WTC11 (cell line): ENCODE measurements around the gene MT1F. TPM values are rescaled to one million over a fixed set of nuclear protein-coding genes. Genes with fewer than 3 reads are reported as not detected.

Source experiments
- ATAC-seq: fragments of 200-7000 bp; cut with Tn5 transposase; 2 replicates; pipeline ENCODE4 v1.10.0; 2021; ENCODE audit warnings: mild to moderate bottlenecking, moderate library complexity
- CTCF ChIA-PET: fragments of 300-600 bp; sonication (Branson Sonifier 250); formaldehyde crosslinking; loops from one replicate; lab custom pipeline; 2021; ENCODE audit warnings: antibody characterized with exemption; lab: Charles Lee
- POLR2A ChIA-PET: fragments of 350-600 bp; sonication (Branson Sonifier 250); formaldehyde crosslinking; loops from one replicate; lab custom pipeline; 2021; ENCODE audit warnings: antibody characterized with exemption; lab: Charles Lee
- DNase-seq: peaks from one replicate; pipeline ENCODE4 v3.0.0; 2021; ENCODE audit warnings: low spot score
- H3K27ac Mint-ChIP-seq: 2 replicates; pipeline ENCODE4 v1.8.0; 2021; ENCODE audit warnings: mixed read lengths
- H3K27me3 Mint-ChIP-seq: 2 replicates; pipeline ENCODE4 v1.8.0; 2021; ENCODE audit warnings: low read depth, mild to moderate bottlenecking, moderate library complexity, mixed read lengths
- H3K36me3 Mint-ChIP-seq: 2 replicates; pipeline ENCODE4 v1.8.0; 2021; ENCODE audit warnings: mixed read lengths
- H3K4me1 Mint-ChIP-seq: 2 replicates; pipeline ENCODE4 v1.8.0; 2022; ENCODE audit warnings: mixed read lengths
- H3K4me3 Mint-ChIP-seq: 2 replicates; pipeline ENCODE4 v1.8.0; 2021; ENCODE audit warnings: mild to moderate bottlenecking, moderate library complexity, mixed read lengths
- H3K9me3 Mint-ChIP-seq: 2 replicates; pipeline ENCODE4 v1.8.0; 2021; ENCODE audit warnings: mixed read lengths
- CREM ChIP-seq: sonication (generic); formaldehyde crosslinking; IDR thresholded peaks from 2 replicates; pipeline ENCODE4 v1.8.1; 2022; ENCODE audit warnings: mild to moderate bottlenecking, missing genetic modification reagents, moderate library complexity
- ELF4 ChIP-seq: sonication (generic); formaldehyde crosslinking; IDR thresholded peaks from 2 replicates; pipeline ENCODE4 v1.8.1; 2022; ENCODE audit warnings: low read depth, mild to moderate bottlenecking, moderate library complexity, missing genetic modification reagents
- ESRRA ChIP-seq: sonication (generic); formaldehyde crosslinking; IDR thresholded peaks from 2 replicates; pipeline ENCODE4 v1.8.1; 2022; ENCODE audit warnings: mild to moderate bottlenecking, missing genetic modification reagents, borderline replicate concordance
- ETV6 ChIP-seq: sonication (generic); formaldehyde crosslinking; IDR thresholded peaks from 2 replicates; pipeline ENCODE4 v1.8.1; 2022; ENCODE audit warnings: mild to moderate bottlenecking, missing genetic modification reagents
- FOXJ3 ChIP-seq: sonication (generic); formaldehyde crosslinking; IDR thresholded peaks from 2 replicates; pipeline ENCODE4 v1.9.0; 2021; ENCODE audit warnings: missing genetic modification reagents, mild to moderate bottlenecking, borderline replicate concordance
- FOXK1 ChIP-seq: sonication (generic); formaldehyde crosslinking; IDR thresholded peaks from 2 replicates; pipeline ENCODE4 v1.8.0; 2022; ENCODE audit warnings: mild to moderate bottlenecking, moderate library complexity, missing genetic modification reagents
- FOXP1 ChIP-seq: sonication (generic); formaldehyde crosslinking; IDR thresholded peaks from 2 replicates; pipeline ENCODE4 v1.8.0; 2022; ENCODE audit warnings: missing genetic modification reagents, mild to moderate bottlenecking, moderate library complexity, borderline replicate concordance
- GABPB1 ChIP-seq: sonication (generic); formaldehyde crosslinking; IDR thresholded peaks from 2 replicates; pipeline ENCODE4 v1.8.1; 2023; ENCODE audit warnings: mild to moderate bottlenecking, missing genetic modification reagents
- NR1H2 ChIP-seq: sonication (generic); formaldehyde crosslinking; IDR thresholded peaks from 2 replicates; pipeline ENCODE4 v1.9.0; 2021; ENCODE audit warnings: mild to moderate bottlenecking, moderate library complexity, missing genetic modification reagents
- OVOL2 ChIP-seq: fragments of 250-450 bp; sonication (Bioruptor Pico); IDR thresholded peaks from 2 replicates; pipeline ENCODE4 v1.9.0; 2021; ENCODE audit warnings: mild to moderate bottlenecking, borderline replicate concordance
- RORB ChIP-seq: fragments of 250-450 bp; sonication (Bioruptor Pico); IDR thresholded peaks from 2 replicates; pipeline ENCODE4 v1.9.0; 2021; ENCODE audit warnings: mild to moderate bottlenecking
- SMAD4 ChIP-seq: sonication (generic); formaldehyde crosslinking; IDR thresholded peaks from 2 replicates; pipeline ENCODE4 v1.8.0; 2022; ENCODE audit warnings: mild to moderate bottlenecking, missing genetic modification reagents
- SOX15 ChIP-seq: fragments of 250-450 bp; sonication (Bioruptor Pico); IDR thresholded peaks from 2 replicates; pipeline ENCODE4 v1.9.0; 2021; ENCODE audit warnings: mild to moderate bottlenecking
- TEAD4 ChIP-seq: sonication (generic); formaldehyde crosslinking; IDR thresholded peaks from 2 replicates; pipeline ENCODE4 v1.8.0; 2022; ENCODE audit warnings: mild to moderate bottlenecking, missing genetic modification reagents
- ZBTB21 ChIP-seq: sonication (generic); formaldehyde crosslinking; IDR thresholded peaks from 2 replicates; pipeline ENCODE4 v1.8.1; 2023; ENCODE audit warnings: mild to moderate bottlenecking, missing genetic modification reagents, borderline replicate concordance
- ZNF232 ChIP-seq: sonication (generic); formaldehyde crosslinking; IDR thresholded peaks from 2 replicates; pipeline ENCODE4 v1.8.0; 2022; ENCODE audit warnings: mild to moderate bottlenecking, missing genetic modification reagents
- ZNF317 ChIP-seq: sonication (generic); formaldehyde crosslinking; IDR thresholded peaks from 2 replicates; pipeline ENCODE4 v1.8.1; 2023; ENCODE audit warnings: low read depth, mild to moderate bottlenecking, moderate library complexity, missing genetic modification reagents, borderline replicate concordance
- total RNA-seq: library from RNA; stranded (reverse); gene quantifications from 3 replicates; pipeline ENCODE4 v1.2.3, GENCODE V29; 2021
- TF ChIP-seq, protein P1 (sequence below): sonication (generic); formaldehyde crosslinking; IDR thresholded peaks from 2 replicates; pipeline ENCODE4 v1.8.1; 2023; ENCODE audit warnings: mild to moderate bottlenecking, missing genetic modification reagents, moderate library complexity
- TF ChIP-seq, protein P2 (sequence below): fragments of 250-450 bp; sonication (Bioruptor Pico); conservative IDR thresholded peaks from 2 replicates; pipeline ENCODE4 v1.9.0; 2021; ENCODE audit warnings: mild to moderate bottlenecking
- TF ChIP-seq, protein P3 (sequence below): sonication (generic); formaldehyde crosslinking; conservative IDR thresholded peaks from 2 replicates; pipeline ENCODE4 v1.8.1; 2022; ENCODE audit warnings: mild to moderate bottlenecking, missing genetic modification reagents
- TF ChIP-seq, protein P4 (sequence below): fragments of 250-450 bp; sonication (Bioruptor Pico); IDR thresholded peaks from 2 replicates; pipeline ENCODE4 v2.1.2; 2022; ENCODE audit warnings: mild to moderate bottlenecking, moderate library complexity
- TF ChIP-seq, protein P5 (sequence below): fragments of 250-450 bp; sonication (Bioruptor Pico); IDR thresholded peaks from 2 replicates; pipeline ENCODE4 v1.9.0; 2021; ENCODE audit warnings: mild to moderate bottlenecking
- TF ChIP-seq, protein P6 (sequence below): sonication (generic); formaldehyde crosslinking; IDR thresholded peaks from 2 replicates; pipeline ENCODE4 v1.8.1; 2023; ENCODE audit warnings: mild to moderate bottlenecking, missing genetic modification reagents, moderate library complexity
- TF ChIP-seq, protein P7 (sequence below): sonication (generic); formaldehyde crosslinking; IDR thresholded peaks from 2 replicates; pipeline ENCODE4 v1.8.1; 2023; ENCODE audit warnings: mild to moderate bottlenecking, missing genetic modification reagents
- TF ChIP-seq, protein P8 (sequence below): fragments of 250-450 bp; sonication (Bioruptor Pico); IDR thresholded peaks from 2 replicates; pipeline ENCODE4 v1.9.0; 2021; ENCODE audit warnings: moderate library complexity, mild to moderate bottlenecking, inconsistent platforms, borderline replicate concordance

MT1F gene
- total RNA-seq, 1 experiment from 2014 or later: 58.2 TPM

DNA sequence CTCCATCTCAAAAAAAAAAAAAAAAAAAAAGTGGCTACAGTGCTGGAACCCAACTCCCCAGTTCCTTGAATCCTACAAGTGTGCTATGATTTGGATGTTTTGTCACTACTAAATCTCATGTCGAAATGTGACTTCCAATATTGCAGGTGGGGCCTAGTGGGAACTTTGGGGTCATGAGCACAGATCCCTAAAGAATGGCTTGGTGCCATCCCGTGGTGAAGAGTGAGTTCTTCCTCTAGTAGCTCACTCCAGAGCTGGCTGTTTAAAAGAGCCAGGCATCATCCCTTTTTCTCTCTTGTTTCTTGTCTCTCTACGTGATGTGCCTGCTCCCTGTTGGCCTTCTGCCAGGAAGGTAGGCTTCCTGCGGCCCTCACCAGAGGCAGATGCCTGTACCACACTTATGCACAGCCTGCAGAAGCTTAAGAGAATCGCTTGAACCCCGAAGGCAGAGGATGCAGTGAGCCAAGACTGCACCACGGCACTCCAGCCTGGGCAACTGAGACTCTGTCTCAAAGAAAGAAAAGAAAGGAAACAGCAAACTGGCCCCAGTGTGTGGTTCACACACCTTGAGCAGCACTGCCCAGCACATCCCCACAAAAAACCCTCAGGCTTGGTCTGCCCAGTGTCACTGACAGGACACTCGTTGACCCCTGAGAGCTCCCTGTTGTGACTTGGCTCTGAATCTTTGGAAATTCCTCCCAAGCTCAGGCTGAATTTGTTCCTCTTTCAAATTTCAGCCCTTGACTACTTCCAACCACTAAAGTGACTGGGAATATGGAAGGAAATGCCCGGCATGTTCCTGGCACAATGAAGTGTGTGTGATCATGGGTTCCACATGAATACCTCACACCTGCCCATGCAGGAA is 29.0 kb upstream of the MT1F start:
- ATAC-seq (no peak), DNase-seq (no peak)
- 0 out of 2 replicates have a peak, but pooled peaks cover 2% of the 10 kb centered on the region for H3K36me3 Mint-ChIP-seq
- H3K4me1 Mint-ChIP-seq: peaks cover 34% of the 10 kb centered on the region
- no peaks in the 10 kb centered on the region for H3K9me3 Mint-ChIP-seq
- no peak for TF ChIP-seq ETV6
- no peak for TF ChIP-seq ZNF317
- no peak for TF ChIP-seq CREM (CRISPR knock-in tag)
- TF ChIP-seq, protein P1, sequence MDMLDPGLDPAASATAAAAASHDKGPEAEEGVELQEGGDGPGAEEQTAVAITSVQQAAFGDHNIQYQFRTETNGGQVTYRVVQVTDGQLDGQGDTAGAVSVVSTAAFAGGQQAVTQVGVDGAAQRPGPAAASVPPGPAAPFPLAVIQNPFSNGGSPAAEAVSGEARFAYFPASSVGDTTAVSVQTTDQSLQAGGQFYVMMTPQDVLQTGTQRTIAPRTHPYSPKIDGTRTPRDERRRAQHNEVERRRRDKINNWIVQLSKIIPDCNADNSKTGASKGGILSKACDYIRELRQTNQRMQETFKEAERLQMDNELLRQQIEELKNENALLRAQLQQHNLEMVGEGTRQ (CRISPR knock-in tag): no peak
- no peak for TF ChIP-seq OVOL2 (CRISPR knock-in tag)
- TF ChIP-seq TEAD4 (CRISPR knock-in tag): no peak
- TF ChIP-seq ESRRA (CRISPR knock-in tag): no peak
- TF ChIP-seq ZBTB21 (CRISPR knock-in tag): no peak
- TF ChIP-seq, protein P2, sequence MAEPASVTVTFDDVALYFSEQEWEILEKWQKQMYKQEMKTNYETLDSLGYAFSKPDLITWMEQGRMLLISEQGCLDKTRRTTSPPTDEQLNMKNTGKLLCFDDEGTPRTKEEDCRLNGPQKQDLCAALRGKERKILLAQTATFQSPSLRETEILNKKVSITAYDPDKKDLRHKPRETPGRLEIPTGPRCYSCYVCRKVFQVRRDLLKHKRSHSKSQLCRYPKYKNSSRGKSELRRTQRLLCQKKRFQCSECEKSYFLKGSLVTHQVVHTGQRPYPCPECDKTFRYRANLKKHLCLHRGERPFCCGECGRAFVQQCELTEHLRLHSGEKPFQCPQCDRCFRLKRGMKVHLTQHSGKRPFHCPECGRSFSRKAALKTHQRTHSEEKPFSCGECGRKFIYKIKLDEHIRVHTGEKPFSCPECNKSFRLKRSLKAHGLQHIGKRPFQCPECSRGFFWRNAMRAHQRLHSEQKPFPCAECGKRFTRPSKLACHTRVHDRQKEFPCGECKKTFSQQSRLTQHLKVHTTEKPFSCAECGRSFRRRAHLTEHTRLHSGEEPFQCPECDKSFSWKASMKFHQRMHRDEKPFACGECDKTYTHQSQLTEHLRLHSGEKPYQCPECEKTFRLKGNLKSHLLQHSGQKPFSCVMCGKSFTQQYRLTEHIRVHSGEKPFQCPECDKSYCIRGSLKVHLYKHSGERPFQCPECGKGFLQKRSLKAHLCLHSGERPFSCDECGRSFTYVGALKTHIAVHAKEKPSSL: no peak
- TF ChIP-seq FOXP1 (CRISPR knock-in tag): no peak
- TF ChIP-seq, protein P3, sequence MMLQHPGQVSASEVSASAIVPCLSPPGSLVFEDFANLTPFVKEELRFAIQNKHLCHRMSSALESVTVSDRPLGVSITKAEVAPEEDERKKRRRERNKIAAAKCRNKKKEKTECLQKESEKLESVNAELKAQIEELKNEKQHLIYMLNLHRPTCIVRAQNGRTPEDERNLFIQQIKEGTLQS (CRISPR knock-in tag): no peak
- no peak for TF ChIP-seq RORB (CRISPR knock-in tag)
- ChIA-PET POLR2A (interaction anchor here (4.9 kb wide), 1 partner anchor 19 kb away, joined by 68 read pairs; the partner anchor contains the start of gene MT2A), CTCF (interaction anchor here (0.7 to 2.2 kb wide), 6 partner anchors 10 to 73 kb away, joined by 4 to 10 read pairs (median 6); partner anchors contain the start of gene MT2A)
- H3K27me3 Mint-ChIP-seq: peaks cover 98% of the 10 kb centered on the region
- H3K4me3 Mint-ChIP-seq: no peak overlapping the region
- no peak overlapping the region for H3K27ac Mint-ChIP-seq

DNA sequence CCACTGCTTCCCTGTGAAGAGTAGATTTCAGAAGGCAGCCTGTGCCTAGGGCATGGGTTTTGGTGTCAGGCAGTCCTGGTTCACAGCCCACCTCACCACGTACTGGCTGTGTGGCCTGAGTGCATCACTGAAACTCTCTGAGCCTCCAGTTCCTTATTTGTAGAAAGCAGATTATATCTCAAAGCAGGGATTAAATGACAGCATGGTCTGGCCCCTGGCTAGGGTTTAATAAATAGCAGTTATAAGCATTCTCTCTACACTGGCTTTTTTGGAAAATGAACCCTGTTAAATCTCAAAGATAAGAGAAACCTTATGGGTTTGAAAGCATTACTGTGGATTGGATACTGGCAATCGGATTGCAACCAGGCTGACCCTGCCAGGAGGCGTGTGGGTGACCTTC is 28.2 kb upstream of the MT1F start:
- H3K9me3 Mint-ChIP-seq: no peaks in the 10 kb centered on the region
- CTCF ChIA-PET: interaction anchor here (2.2 kb wide), 1 partner anchor 29 kb away, joined by 10 read pairs; no protein-coding TSS in a partner anchor
- no peak overlapping the region for H3K4me3 Mint-ChIP-seq

DNA sequence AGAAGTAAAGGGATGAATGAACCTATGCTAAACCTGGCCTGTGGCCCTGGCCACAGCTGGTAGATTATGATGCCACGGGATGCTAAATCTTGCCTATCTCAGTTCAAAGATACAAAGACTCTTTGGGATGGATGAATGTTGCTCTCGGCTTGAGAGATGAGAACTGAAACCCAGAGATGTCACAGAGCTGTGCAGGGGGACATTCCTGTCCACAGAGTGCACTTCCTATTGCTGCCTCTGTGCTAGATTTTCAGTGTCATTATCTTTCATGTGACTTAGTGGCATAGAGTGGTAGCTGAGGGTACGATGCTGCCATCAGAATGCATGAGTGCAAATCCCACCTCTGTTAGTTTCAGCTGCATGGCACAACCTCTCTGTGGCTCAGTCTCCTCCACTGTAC is 27.6 kb upstream of the MT1F start:
- H3K4me3 Mint-ChIP-seq: no peak overlapping the region
- DNase-seq (no peak), ATAC-seq (no peak)
- H3K9me3 Mint-ChIP-seq: no peaks in the 10 kb centered on the region
- H3K4me1 Mint-ChIP-seq: peaks cover 35% of the 10 kb centered on the region
- peaks cover 100% of the 10 kb centered on the region for H3K27me3 Mint-ChIP-seq
- H3K27ac Mint-ChIP-seq: no peak overlapping the region
- ChIA-PET CTCF (interaction anchor here (2.2 kb wide), 1 partner anchor 29 kb away, joined by 10 read pairs; no protein-coding TSS in a partner anchor), POLR2A (interaction anchor here (0.6 kb wide), 1 partner anchor 14 kb away, joined by 3 read pairs; no protein-coding TSS in a partner anchor)
- peaks cover 6% of the 10 kb centered on the region; the same call in 1 of the 2 replicates for H3K36me3 Mint-ChIP-seq
- TF ChIP-seq SOX15 (CRISPR knock-in tag) (no peak), ZNF232 (no peak), ELF4 (CRISPR knock-in tag) (no peak), GABPB1 (CRISPR knock-in tag) (no peak), TEAD4 (CRISPR knock-in tag) (no peak), SMAD4 (CRISPR knock-in tag) (no peak)
- TF ChIP-seq, protein P4, sequence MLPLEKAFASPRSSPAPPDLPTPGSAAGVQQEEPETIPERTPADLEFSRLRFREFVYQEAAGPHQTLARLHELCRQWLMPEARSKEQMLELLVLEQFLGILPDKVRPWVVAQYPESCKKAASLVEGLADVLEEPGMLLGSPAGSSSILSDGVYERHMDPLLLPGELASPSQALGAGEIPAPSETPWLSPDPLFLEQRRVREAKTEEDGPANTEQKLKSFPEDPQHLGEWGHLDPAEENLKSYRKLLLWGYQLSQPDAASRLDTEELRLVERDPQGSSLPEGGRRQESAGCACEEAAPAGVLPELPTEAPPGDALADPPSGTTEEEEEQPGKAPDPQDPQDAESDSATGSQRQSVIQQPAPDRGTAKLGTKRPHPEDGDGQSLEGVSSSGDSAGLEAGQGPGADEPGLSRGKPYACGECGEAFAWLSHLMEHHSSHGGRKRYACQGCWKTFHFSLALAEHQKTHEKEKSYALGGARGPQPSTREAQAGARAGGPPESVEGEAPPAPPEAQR (CRISPR knock-in tag): no peak
- TF ChIP-seq, protein P5, sequence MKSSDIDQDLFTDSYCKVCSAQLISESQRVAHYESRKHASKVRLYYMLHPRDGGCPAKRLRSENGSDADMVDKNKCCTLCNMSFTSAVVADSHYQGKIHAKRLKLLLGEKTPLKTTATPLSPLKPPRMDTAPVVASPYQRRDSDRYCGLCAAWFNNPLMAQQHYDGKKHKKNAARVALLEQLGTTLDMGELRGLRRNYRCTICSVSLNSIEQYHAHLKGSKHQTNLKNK (CRISPR knock-in tag): no peak
- TF ChIP-seq, protein P6, sequence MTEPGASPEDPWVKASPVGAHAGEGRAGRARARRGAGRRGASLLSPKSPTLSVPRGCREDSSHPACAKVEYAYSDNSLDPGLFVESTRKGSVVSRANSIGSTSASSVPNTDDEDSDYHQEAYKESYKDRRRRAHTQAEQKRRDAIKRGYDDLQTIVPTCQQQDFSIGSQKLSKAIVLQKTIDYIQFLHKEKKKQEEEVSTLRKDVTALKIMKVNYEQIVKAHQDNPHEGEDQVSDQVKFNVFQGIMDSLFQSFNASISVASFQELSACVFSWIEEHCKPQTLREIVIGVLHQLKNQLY (CRISPR knock-in tag): no peak
- TF ChIP-seq, protein P7, sequence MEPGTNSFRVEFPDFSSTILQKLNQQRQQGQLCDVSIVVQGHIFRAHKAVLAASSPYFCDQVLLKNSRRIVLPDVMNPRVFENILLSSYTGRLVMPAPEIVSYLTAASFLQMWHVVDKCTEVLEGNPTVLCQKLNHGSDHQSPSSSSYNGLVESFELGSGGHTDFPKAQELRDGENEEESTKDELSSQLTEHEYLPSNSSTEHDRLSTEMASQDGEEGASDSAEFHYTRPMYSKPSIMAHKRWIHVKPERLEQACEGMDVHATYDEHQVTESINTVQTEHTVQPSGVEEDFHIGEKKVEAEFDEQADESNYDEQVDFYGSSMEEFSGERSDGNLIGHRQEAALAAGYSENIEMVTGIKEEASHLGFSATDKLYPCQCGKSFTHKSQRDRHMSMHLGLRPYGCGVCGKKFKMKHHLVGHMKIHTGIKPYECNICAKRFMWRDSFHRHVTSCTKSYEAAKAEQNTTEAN (CRISPR knock-in tag): no peak
- TF ChIP-seq, protein P8, sequence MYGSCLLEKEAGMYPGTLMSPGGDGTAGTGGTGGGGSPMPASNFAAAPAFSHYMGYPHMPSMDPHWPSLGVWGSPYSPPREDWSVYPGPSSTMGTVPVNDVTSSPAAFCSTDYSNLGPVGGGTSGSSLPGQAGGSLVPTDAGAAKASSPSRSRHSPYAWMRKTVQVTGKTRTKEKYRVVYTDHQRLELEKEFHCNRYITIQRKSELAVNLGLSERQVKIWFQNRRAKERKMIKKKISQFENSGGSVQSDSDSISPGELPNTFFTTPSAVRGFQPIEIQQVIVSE (CRISPR knock-in tag): no peak

More for the DNA sequence above, 28.2 kb upstream of the MT1F start:
- H3K36me3 Mint-ChIP-seq: peaks cover 3% of the 10 kb centered on the region; the same call in 1 of the 2 replicates
- peaks cover 100% of the 10 kb centered on the region for H3K27me3 Mint-ChIP-seq
- ATAC-seq (no peak), DNase-seq (no peak)
- no peak for TF ChIP-seq ZNF232
- no peak for TF ChIP-seq FOXK1
- no peak for TF ChIP-seq FOXJ3 (CRISPR knock-in tag)
- TF ChIP-seq NR1H2: no peak
- TF ChIP-seq OVOL2 (CRISPR knock-in tag): no peak
- peaks cover 34% of the 10 kb centered on the region for H3K4me1 Mint-ChIP-seq
- POLR2A ChIA-PET: no interaction called here
- no peak overlapping the region for H3K27ac Mint-ChIP-seq
